Adrenal gland (tissue), 12 donors: ENCODE data around the gene SPATA12. TPM values are rescaled to one million over a fixed set of nuclear protein-coding genes. Genes with fewer than 3 reads are reported as not detected.
A peak's percentile ranks its signal among the peaks of the same experiment; 100 is the strongest.

ENCODE experiments used
- DNase-seq, 7 donors: peaks; one replicate each; pipeline ENCODE4 v3.0.0-alpha.2; 2019 to 2020
- H3K27ac ChIP-seq, 5 donors: fragments of 200-600 bp; sonication (generic) in 4 of 5; 1 replicate in 3 of 5; 2 replicates in 2 of 5; pipeline versions ENCODE4 v1.5.1 to v1.8.0; 2016 to 2020; ENCODE audit warnings: mild to moderate bottlenecking in 1 of 5
- H3K27me3 ChIP-seq: fragments of 200-600 bp; 2 replicates; pipeline ENCODE4 v1.8.0; 2021
- H3K36me3 ChIP-seq, 2 donors: fragments of 200-600 bp; replicated peaks in 1 of 2; 1 replicate in 1 of 2; 2 replicates in 1 of 2; pipeline versions ENCODE4 v1.5.1 to v1.8.0; 2018 to 2022
- H3K4me1 ChIP-seq, 2 donors: fragments of 200-600 bp; replicated peaks in 1 of 2; 1 replicate in 1 of 2; 2 replicates in 1 of 2; pipeline versions ENCODE4 v1.5.1 to v1.8.0; 2018 to 2021
- H3K4me3 ChIP-seq, 4 donors: fragments of 200-600 bp; sonication (generic) in 3 of 4; one replicate each; pipeline ENCODE4 v1.5.1; 2016 to 2018
- H3K9me3 ChIP-seq, 3 donors: fragments of 200-600 bp; sonication (generic) in 1 of 3; replicated peaks in 1 of 3; 1 replicate in 2 of 3; 2 replicates in 1 of 3; pipeline versions ENCODE4 v1.5.1 to v1.8.0; 2016 to 2021
- CTCF ChIP-seq, 6 experiments: fragments of 450-650 bp in 4 of 6; fragments of 200-600 bp in 2 of 6; sonication (generic) in 1 of 6; IDR thresholded peaks; 1 replicate in 5 of 6; 2 replicates in 1 of 6; pipeline versions ENCODE4 v1.5.1 to v1.8.0; 2016 to 2021; ENCODE audit warnings: antibody characterized with exemption in 6 of 6, mild to moderate bottlenecking in 2 of 6, moderate library complexity in 1 of 6
- POLR2A ChIP-seq, 2 donors: fragments of 450-650 bp; IDR thresholded peaks; one replicate each; pipeline ENCODE4 v1.6.1; 2017; ENCODE audit warnings: antibody characterized with exemption in 2 of 2, mild to moderate bottlenecking in 2 of 2, moderate library complexity in 1 of 2
- WGBS, 4 donors: extraction: QIAGEN DNeasy Blood & Tissue Kit in 2 of 4; methylation state at CpG; one replicate each; pipeline versions ENCODE4 v1.1.5 to v1.1.7; 2013 to 2017; 5-methylcytosine and 5-hydroxymethylcytosine counted together
- intact Hi-C, 2 donors: fragments of 100-400 bp; cut with DNase I; formaldehyde crosslinking; loops; one replicate each; pipeline versions ENCODE4 v1.14.1 to v1.15.0; 2022 to 2023
- polyA plus RNA-seq, 3 donors: library from polyadenylated mRNA; stranded (reverse); fragments of 200-250 nt in 2 of 3; fragments of 350-450 nt in 1 of 3; fragmentation: Illumina TruSeq in 1 of 3; extraction: RNeasy Lipid Tissue Mini Kit (QIAGEN cat#74804) in 1 of 3; gene quantifications; one replicate each; pipeline ENCODE4 v1.2.3, GENCODE V29; 2013 to 2014
- total RNA-seq, 9 donors: library from RNA; depleted of rRNA in 4 of 9; stranded (reverse); fragments of >200 nt in 4 of 9; fragments of 120-200 nt in 1 of 9; fragmentation: NEBNext Ultra II Directional in 1 of 9; extraction: Animal tissue kit (Norgen Biotek cat#: 25700) in 1 of 9; gene quantifications; one replicate each; pipeline versions ENCODE4 v1.1.0 to v1.2.4, GENCODE V29; 2013 to 2023
- donor health status: healthy with polysubstance abuse.
- donor health status: Bipolar disorder and iron deficiency.
- donor health status: DM: yes; HTN: yes; CAD: no.
- donor health status: DM: no; HTN: no; CAD: no.
- donor health status: DM: no; HTN: no; CAD: no.
- donor health status: DM: yes; HTN: yes; CAD: no.

Gene SPATA12
- total and polyA plus RNA-seq, 12 donors = 0.07 to 0.83 (median 0.44) TPM; not detected in 4

GRCh38 chr3:57041674-57042073 lies 18.8 kb upstream of the SPATA12 start:
- Histone ChIP-seq H3K27me3 (no peaks in the 10 kb centered on the region), H3K9me3 (no peaks in the 10 kb centered on the region), H3K4me3 (no peak overlapping the region), H3K36me3 (no peaks in the 10 kb centered on the region), H3K4me1 (peaks cover 19 to 21% of the 10 kb centered on the region in 2 donors), H3K27ac (peak overlapping the region; percentile 51 to 85 (median 59))
- TF ChIP-seq CTCF (IDR thresholded peaks at IDR 0.05) (no peak), POLR2A (IDR thresholded peaks at IDR 0.05) (peak in 1 of 2 donors; percentile 33)
- intact Hi-C loops = no loop called here
- 40 to 67% (median 45%) methylated on average over 3 to 6 of the region's 6 CpGs for WGBS, 4 donors
- peak; percentile 59 to 91 (median 85) for DNase-seq

GRCh38 chr3:57043518-57043917 lies 16.9 kb upstream of the SPATA12 start:
- 0 to 89% (median 14%) methylated on average over 1 of the region's 1 CpG for WGBS, 4 donors
- Histone ChIP-seq H3K27ac (no peak overlapping the region), H3K4me1 (peaks cover 25 to 29% of the 10 kb centered on the region in 2 donors), H3K9me3 (no peaks in the 10 kb centered on the region), H3K27me3 (no peaks in the 10 kb centered on the region), H3K36me3 (no peaks in the 10 kb centered on the region), H3K4me3 (no peak overlapping the region)
- no peak for DNase-seq
- TF ChIP-seq POLR2A (IDR thresholded peaks at IDR 0.05) (no peak), CTCF (IDR thresholded peaks at IDR 0.05) (no peak)
- intact Hi-C loops = no loop called here

GRCh38 chr3:57046101-57046765 lies 14.2 kb upstream of the SPATA12 start:
- TF ChIP-seq POLR2A (IDR thresholded peaks at IDR 0.05) (no peak), CTCF (IDR thresholded peaks at IDR 0.05) (no peak)
- H3K27me3 ChIP-seq = no peaks in the 10 kb centered on the region
- no peaks in the 10 kb centered on the region for H3K36me3 ChIP-seq
- 44 to 81% (median 64%) methylated on average over 6 to 7 of the region's 7 CpGs for WGBS, 4 donors
- intact Hi-C loops = no loop called here
- no peaks in the 10 kb centered on the region for H3K9me3 ChIP-seq
- peaks cover 26 to 36% of the 10 kb centered on the region in 2 donors for H3K4me1 ChIP-seq
- no peak for DNase-seq
- H3K27ac ChIP-seq = no peak overlapping the region
- H3K4me3 ChIP-seq = no peak overlapping the region

- Histone ChIP-seq H3K9me3 (no peaks in the 10 kb centered on the region), H3K27ac (peak overlapping the region in 3 of 5 donors; percentile 21 to 69 (median 58)), H3K4me3 (no peak overlapping the region), H3K4me1 (peaks cover 18 to 30% of the 10 kb centered on the region in 2 donors), H3K36me3 (no peaks in the 10 kb centered on the region), H3K27me3 (no peaks in the 10 kb centered on the region)
- intact Hi-C loops = no loop called here
- TF ChIP-seq CTCF (IDR thresholded peaks at IDR 0.05) (no peak), POLR2A (IDR thresholded peaks at IDR 0.05) (peak in 1 of 2 donors; percentile 20)
- DNase-seq = peak; percentile 60 to 83 (median 67)
- 38 to 47% (median 40%) methylated on average over 7 to 8 of the region's 8 CpGs for WGBS, 4 donors
Observed at GRCh38 chr3:57048052-57048671, 12.3 kb upstream of the SPATA12 start.
